HepG2 (cell line): ENCODE data around the gene ZPR1. TPM values are rescaled to one million over a fixed set of nuclear protein-coding genes. Genes with fewer than 3 reads are reported as not detected.
A peak's percentile ranks its signal among the peaks of the same experiment; 100 is the strongest.

ENCODE experiments used
- AGO2 ChIP-seq: fragments of 200-400 bp; formaldehyde crosslinking; optimal IDR thresholded peaks from 2 replicates; pipeline ENCODE3; 2017; ENCODE audit warnings: mild to moderate bottlenecking, low read depth, low read length, moderate library complexity
- ATM ChIP-seq: fragments of 450-650 bp; IDR thresholded peaks from 2 replicates; pipeline ENCODE4 v1.7.1; 2017; ENCODE audit warnings: mild to moderate bottlenecking, borderline replicate concordance
- CEBPG ChIP-seq: IDR thresholded peaks from 2 replicates; pipeline ENCODE4 v1.6.1; 2016
- FOXK1 ChIP-seq: sonication (generic); formaldehyde crosslinking; IDR thresholded peaks from 2 replicates; pipeline ENCODE4 v1.4.0; 2020; ENCODE audit warnings: low read depth, missing genetic modification reagents, borderline replicate concordance
- GATA4 ChIP-seq: sonication (generic); IDR thresholded peaks from 2 replicates; pipeline ENCODE4 v1.6.1; 2016; ENCODE audit warnings: antibody characterized with exemption, low read depth, borderline replicate concordance
- GTF3A ChIP-seq: sonication (generic); formaldehyde crosslinking; conservative IDR thresholded peaks from 2 replicates; pipeline ENCODE4 v1.4.0; 2020; ENCODE audit warnings: mild to moderate bottlenecking, missing genetic modification reagents
- HIVEP1 ChIP-seq: sonication (generic); formaldehyde crosslinking; IDR thresholded peaks from 2 replicates; pipeline ENCODE4 v1.4.0; 2020; ENCODE audit warnings: mild to moderate bottlenecking, missing genetic modification reagents
- HOXA5 ChIP-seq: sonication (generic); formaldehyde crosslinking; IDR thresholded peaks from 2 replicates; pipeline ENCODE4 v1.4.0; 2020; ENCODE audit warnings: missing genetic modification reagents
- HOXA9 ChIP-seq: sonication (generic); formaldehyde crosslinking; IDR thresholded peaks from 2 replicates; pipeline ENCODE4 v1.8.1; 2022; ENCODE audit warnings: missing genetic modification reagents, mild to moderate bottlenecking, moderate library complexity, borderline replicate concordance
- JUNB ChIP-seq: sonication (generic); formaldehyde crosslinking; IDR thresholded peaks from 2 replicates; pipeline ENCODE4 v1.8.0; 2022; ENCODE audit warnings: missing genetic modification reagents, mild to moderate bottlenecking, borderline replicate concordance
- JUND ChIP-seq: sonication (generic); formaldehyde crosslinking; IDR thresholded peaks from 2 replicates; pipeline ENCODE4 v1.8.0; 2022; ENCODE audit warnings: mild to moderate bottlenecking, missing genetic modification reagents
- KAT2B ChIP-seq: fragments of 150-350 bp; IDR thresholded peaks from 2 replicates; pipeline ENCODE4 v1.6.1; 2014; ENCODE audit warnings: low read depth, low read length, borderline replicate concordance
- MNT ChIP-seq: fragments of 450-650 bp; IDR thresholded peaks from 2 replicates; pipeline ENCODE4 v1.6.1; 2016
- NAIF1 ChIP-seq: sonication (generic); formaldehyde crosslinking; IDR thresholded peaks from 2 replicates; pipeline ENCODE4 v1.5.0; 2020; ENCODE audit warnings: mild to moderate bottlenecking, missing genetic modification reagents, borderline replicate concordance
- ZBTB38 ChIP-seq: sonication (generic); formaldehyde crosslinking; IDR thresholded peaks from 2 replicates; pipeline ENCODE4 v1.5.1; 2020; ENCODE audit warnings: mild to moderate bottlenecking, missing genetic modification reagents
- ZC3H4 ChIP-seq: sonication (generic); formaldehyde crosslinking; IDR thresholded peaks from 2 replicates; pipeline ENCODE4 v1.4.0; 2020; ENCODE audit warnings: missing genetic modification reagents, borderline replicate concordance
- ZKSCAN5 ChIP-seq: sonication (generic); formaldehyde crosslinking; IDR thresholded peaks from 2 replicates; pipeline ENCODE4 v1.5.1; 2020; ENCODE audit warnings: mild to moderate bottlenecking, missing genetic modification reagents
- ZNF121 ChIP-seq: sonication (generic); formaldehyde crosslinking; IDR thresholded peaks from 2 replicates; pipeline ENCODE4 v1.5.0; 2020; ENCODE audit warnings: mild to moderate bottlenecking, missing genetic modification reagents
- ZNF24 ChIP-seq: fragments of 450-650 bp; IDR thresholded peaks from 2 replicates; pipeline ENCODE4 v1.6.1; 2017; ENCODE audit warnings: antibody characterized with exemption, mild to moderate bottlenecking
- ZNF292 ChIP-seq: sonication (generic); formaldehyde crosslinking; IDR thresholded peaks from 2 replicates; pipeline ENCODE4 v1.8.1; 2022; ENCODE audit warnings: mild to moderate bottlenecking, low read depth, missing genetic modification reagents, borderline replicate concordance
- ZNF335 ChIP-seq: sonication (generic); formaldehyde crosslinking; IDR thresholded peaks from 2 replicates; pipeline ENCODE4 v1.4.0; 2020; ENCODE audit warnings: missing genetic modification reagents
- ZNF350 ChIP-seq: sonication (generic); formaldehyde crosslinking; IDR thresholded peaks from 2 replicates; pipeline ENCODE4 v1.4.0; 2020; ENCODE audit warnings: mild to moderate bottlenecking, low read depth, missing genetic modification reagents, borderline replicate concordance
- ZNF451 ChIP-seq: sonication (generic); formaldehyde crosslinking; IDR thresholded peaks from 2 replicates; pipeline ENCODE4 v1.5.0; 2020; ENCODE audit warnings: mild to moderate bottlenecking, missing genetic modification reagents
- ZNF496 ChIP-seq: sonication (generic); formaldehyde crosslinking; IDR thresholded peaks from 2 replicates; pipeline ENCODE4 v1.8.1; 2023; ENCODE audit warnings: mild to moderate bottlenecking, moderate library complexity, missing genetic modification reagents; ENCODE audit not compliant: insufficient replicate concordance
- ZNF614 ChIP-seq: IDR thresholded peaks from 2 replicates; pipeline ENCODE4 v1.6.1; 2018; ENCODE audit warnings: missing biosample characterization, missing genetic modification reagents, inconsistent platforms, borderline replicate concordance
- ZNF747 ChIP-seq: sonication (generic); formaldehyde crosslinking; IDR thresholded peaks from 2 replicates; pipeline ENCODE4 v1.8.1; 2023; ENCODE audit warnings: missing genetic modification reagents, mild to moderate bottlenecking, borderline replicate concordance
- ZNF781 ChIP-seq: sonication (generic); formaldehyde crosslinking; IDR thresholded peaks from 2 replicates; pipeline ENCODE4 v1.5.1; 2020; ENCODE audit warnings: borderline replicate concordance, mild to moderate bottlenecking, missing genetic modification reagents; ENCODE audit errors: not compliant biosample characterization
- ZSCAN22 ChIP-seq: sonication (generic); formaldehyde crosslinking; IDR thresholded peaks from 2 replicates; pipeline ENCODE4 v1.4.0; 2020; ENCODE audit warnings: mild to moderate bottlenecking, missing genetic modification reagents
- ZSCAN25 ChIP-seq: sonication (generic); formaldehyde crosslinking; IDR thresholded peaks from 2 replicates; pipeline ENCODE4 v1.8.0; 2022; ENCODE audit warnings: mild to moderate bottlenecking, missing genetic modification reagents
- polyA plus RNA-seq, 8 experiments: library from polyadenylated mRNA; depleted of rRNA in 3 of 8; stranded (reverse) in 7 of 8; unstranded in 1 of 8; fragments of >200 nt; fragmentation: Illumina TruSeq in 4 of 8; extraction: Trizol in 4 of 8; gene quantifications; 2 replicates each; pipeline versions ENCODE4 v1.2.1 to v1.2.3, GENCODE V29; 2011 to 2016; ENCODE audit warnings: low read depth in 4 of 8, missing spikeins in 1 of 8, mixed read lengths in 1 of 8; ENCODE audit not compliant: insufficient read depth in 1 of 8
- total RNA-seq, 5 experiments: library from RNA; depleted of rRNA; stranded (reverse); fragments of >200 nt; fragmentation: Illumina TruSeq; extraction: Trizol; gene quantifications; 2 replicates each; pipeline ENCODE4 v1.2.3, GENCODE V29; 2016; ENCODE audit warnings: low read depth in 1 of 5

The ZPR1 gene
- total and polyA plus RNA-seq, 2 of the 13 experiments (the other 11 are each of a cell fraction or from before 2014, with no cell fraction given) = 40.0 to 79.3 TPM

DNA sequence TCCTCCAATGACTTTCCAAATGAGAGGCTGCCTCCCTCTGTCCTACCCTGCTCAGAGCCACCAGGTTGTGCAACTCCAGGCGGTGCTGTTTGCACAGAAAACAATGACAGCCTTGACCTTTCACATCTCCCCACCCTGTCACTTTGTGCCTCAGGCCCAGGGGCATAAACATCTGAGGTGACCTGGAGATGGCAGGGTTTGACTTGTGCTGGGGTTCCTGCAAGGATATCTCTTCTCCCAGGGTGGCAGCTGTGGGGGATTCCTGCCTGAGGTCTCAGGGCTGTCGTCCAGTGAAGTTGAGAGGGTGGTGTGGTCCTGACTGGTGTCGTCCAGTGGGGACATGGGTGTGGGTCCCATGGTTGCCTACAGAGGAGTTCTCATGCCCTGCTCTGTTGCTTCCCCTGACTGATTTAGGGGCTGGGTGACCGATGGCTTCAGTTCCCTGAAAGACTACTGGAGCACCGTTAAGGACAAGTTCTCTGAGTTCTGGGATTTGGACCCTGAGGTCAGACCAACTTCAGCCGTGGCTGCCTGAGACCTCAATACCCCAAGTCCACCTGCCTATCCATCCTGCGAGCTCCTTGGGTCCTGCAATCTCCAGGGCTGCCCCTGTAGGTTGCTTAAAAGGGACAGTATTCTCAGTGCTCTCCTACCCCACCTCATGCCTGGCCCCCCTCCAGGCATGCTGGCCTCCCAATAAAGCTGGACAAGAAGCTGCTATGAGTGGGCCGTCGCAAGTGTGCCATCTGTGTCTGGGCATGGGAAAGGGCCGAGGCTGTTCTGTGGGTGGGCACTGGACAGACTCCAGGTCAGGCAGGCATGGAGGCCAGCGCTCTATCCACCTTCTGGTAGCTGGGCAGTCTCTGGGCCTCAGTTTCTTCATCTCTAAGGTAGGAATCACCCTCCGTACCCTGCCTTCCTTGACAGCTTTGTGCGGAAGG, 44.8 kb upstream of the ZPR1 start (continued):
- TF ChIP-seq HOXA5 (CRISPR knock-in tag) = peak; percentile 84; the same call in 1 of the 2 replicates
- peak; percentile 90; the same call in 1 of the 2 replicates for TF ChIP-seq ZNF335 (CRISPR knock-in tag)
- TF ChIP-seq ZNF121 = peak; percentile 65; the same call in 1 of the 2 replicates
- no peak for TF ChIP-seq KAT2B
- peak; percentile 42 for TF ChIP-seq AGO2
- TF ChIP-seq JUNB (CRISPR knock-in tag) = peak; percentile 73; the same call in 1 of the 2 replicates
- no peak for TF ChIP-seq ZNF781
- no peak for TF ChIP-seq ZNF24
- TF ChIP-seq ZNF451 (CRISPR knock-in tag) = peak; percentile 78; the same call in 1 of the 2 replicates
- TF ChIP-seq HOXA9 (CRISPR knock-in tag) = no peak; the same call in 1 of the 2 replicates
- peak; percentile 98 for TF ChIP-seq ZSCAN25 (CRISPR knock-in tag)
- TF ChIP-seq MNT = no peak
- no peak for TF ChIP-seq ZKSCAN5 (CRISPR knock-in tag)
- TF ChIP-seq GTF3A = no peak
- TF ChIP-seq ATM = no peak
- peak; percentile 37; the same call in 1 of the 2 replicates for TF ChIP-seq ZNF747
- TF ChIP-seq NAIF1 (CRISPR knock-in tag) = no peak
- TF ChIP-seq ZNF496 (CRISPR knock-in tag) = no peak
- peak; percentile 96 for TF ChIP-seq ZNF614 (CRISPR knock-in tag)
- TF ChIP-seq FOXK1 (CRISPR knock-in tag) = peak; percentile 93; the same call in 1 of the 2 replicates
- peak; percentile 75; the same call in 1 of the 2 replicates for TF ChIP-seq ZNF292 (CRISPR knock-in tag)
- peak; percentile 88 for TF ChIP-seq GATA4
- TF ChIP-seq HIVEP1 = peak; percentile 60; the same call in 1 of the 2 replicates
- TF ChIP-seq ZBTB38 (CRISPR knock-in tag) = peak; percentile 91
- TF ChIP-seq ZSCAN22 (CRISPR knock-in tag) = peak; percentile 81; the same call in 1 of the 2 replicates
- peak; percentile 99 for TF ChIP-seq CEBPG
- TF ChIP-seq ZC3H4 (CRISPR knock-in tag) = peak; percentile 87; the same call in 1 of the 2 replicates
- peak; percentile 93 for TF ChIP-seq ZNF350 (CRISPR knock-in tag)
- peak; percentile 74; the same call in 1 of the 2 replicates for TF ChIP-seq JUND (CRISPR knock-in tag)
